SK-N-SH (cell line): ENCODE measurements around the gene MRPL58. TPM values are rescaled to one million over a fixed set of nuclear protein-coding genes. Genes with fewer than 3 reads are reported as not detected.
"Not testable (repeated sequence)": the region's sequence is repeated elsewhere in the genome, so short reads cannot be mapped to it uniquely, and the experiment has no call there.

Source experiments
- CTCF ChIA-PET: fragments of 300-600, 350-600 bp; formaldehyde crosslinking; extraction: SDS; loops from one replicate; lab custom pipeline; 2021; lab: Yijun Ruan, JAX
- POLR2A ChIA-PET: fragments of 350-600 bp; sonication (Branson Sonifier 250); formaldehyde crosslinking; extraction: SDS; loops from one replicate; lab custom pipeline; 2020; ENCODE audit warnings: antibody characterized with exemption, inconsistent platforms; lab: Yijun Ruan, JAX
- DNase-seq: peaks from one replicate; pipeline ENCODE4 v3.0.0; 2012
- H2AFZ ChIP-seq: fragments of 200-600 bp; sonication (generic); 2 replicates; pipeline ENCODE4 v1.8.1; 2016; ENCODE audit warnings: antibody characterized with exemption, mild to moderate bottlenecking, low read depth
- H3F3A ChIP-seq: fragments of 200-600 bp; sonication (generic); replicated peaks from 2 replicates; pipeline ENCODE3; 2016; ENCODE audit warnings: antibody characterized with exemption, mild to moderate bottlenecking; ENCODE audit not compliant: insufficient read depth
- H3K27ac ChIP-seq, 2 experiments: fragments of 200-500 bp in 1 of 2; fragments of 200-600 bp in 1 of 2; sonication (Bioruptor generic) in 1 of 2; sonication (generic), shearing (Covaris generic) in 1 of 2; 2 replicates each; pipeline versions ENCODE4 v1.5.1 to v1.6.1; 2014 to 2016; ENCODE audit warnings: low read depth in 2 of 2, inconsistent platforms in 1 of 2, low read length in 1 of 2, mild to moderate bottlenecking in 1 of 2, mixed read lengths in 1 of 2
- H3K27me3 ChIP-seq: fragments of 200-600 bp; sonication (generic), shearing (Covaris generic); 2 replicates; pipeline ENCODE4 v1.6.1; 2016; ENCODE audit warnings: mixed run types; ENCODE audit not compliant: insufficient read depth
- H3K36me3 ChIP-seq, 2 experiments: fragments of 200-500 bp in 1 of 2; fragments of 200-600 bp in 1 of 2; sonication (Bioruptor generic) in 1 of 2; sonication (generic) in 1 of 2; replicated peaks in 1 of 2; 2 replicates each; pipeline versions ENCODE3 to v1.5.1; 2014 to 2016; ENCODE audit warnings: low read length in 1 of 2, mild to moderate bottlenecking in 1 of 2; ENCODE audit not compliant: insufficient read depth in 2 of 2, control insufficient read depth in 1 of 2
- H3K4me1 ChIP-seq, 2 experiments: fragments of 200-500 bp in 1 of 2; fragments of 200-600 bp in 1 of 2; sonication (Bioruptor generic) in 1 of 2; sonication (generic), shearing (Covaris generic) in 1 of 2; 2 replicates each; pipeline versions ENCODE4 v1.5.1 to v1.6.1; 2014 to 2016; ENCODE audit warnings: low read depth in 1 of 2, low read length in 1 of 2, mixed run types in 1 of 2; ENCODE audit not compliant: insufficient read depth in 2 of 2, control insufficient read depth in 1 of 2
- H3K4me2 ChIP-seq: fragments of 200-600 bp; sonication (generic), shearing (Covaris generic); 2 replicates; pipeline ENCODE4 v1.6.1; 2017; ENCODE audit warnings: mixed run types
- H3K4me3 ChIP-seq, 2 experiments: fragments of 200-500 bp in 1 of 2; fragments of 200-600 bp in 1 of 2; sonication (Bioruptor generic) in 1 of 2; sonication (generic), shearing (Covaris generic) in 1 of 2; 2 replicates each; pipeline versions ENCODE4 v1.5.1 to v1.8.1; 2014 to 2016; ENCODE audit warnings: low read depth in 2 of 2, inconsistent platforms in 1 of 2, low read length in 1 of 2, mild to moderate bottlenecking in 1 of 2, mixed read lengths in 1 of 2, moderate library complexity in 1 of 2
- H3K79me2 ChIP-seq: fragments of 200-600 bp; sonication (generic); 2 replicates; pipeline ENCODE4 v1.8.1; 2017; ENCODE audit warnings: mild to moderate bottlenecking; ENCODE audit not compliant: insufficient read depth
- H3K9ac ChIP-seq: fragments of 200-600 bp; sonication (generic); 2 replicates; pipeline ENCODE4 v1.6.1; 2017; ENCODE audit warnings: mixed run types
- H3K9me2 ChIP-seq: fragments of 200-600 bp; sonication (generic); 2 replicates; pipeline ENCODE4 v1.6.1; 2017; ENCODE audit warnings: mixed run types
- H3K9me3 ChIP-seq: fragments of 200-600 bp; sonication (generic); 2 replicates; pipeline ENCODE4 v1.6.1; 2017; ENCODE audit warnings: mixed run types, mild to moderate bottlenecking, moderate library complexity
- H4K20me1 ChIP-seq: fragments of 200-600 bp; sonication (generic); 2 replicates; pipeline ENCODE4 v1.6.1; 2017; ENCODE audit warnings: mild to moderate bottlenecking, mixed run types; ENCODE audit not compliant: insufficient read depth
- ELF1 ChIP-seq: IDR thresholded peaks from 2 replicates; pipeline ENCODE4 v1.4.0; 2012
- EP300 ChIP-seq, 2 experiments: IDR thresholded peaks; 2 replicates each; pipeline versions ENCODE4 v1.4.0 to v1.6.1; 2012; ENCODE audit warnings: borderline replicate concordance in 1 of 2, low read depth in 1 of 2, low read length in 1 of 2
- EZH2phosphoT487 ChIP-seq: fragments of 200-600 bp; sonication (generic); IDR thresholded peaks from 2 replicates; pipeline ENCODE4 v1.6.1; 2017; ENCODE audit warnings: low read depth, mixed run types, mild to moderate bottlenecking, antibody characterized with exemption, moderate library complexity, borderline replicate concordance
- FOXJ3 ChIP-seq: sonication (generic); formaldehyde crosslinking; IDR thresholded peaks from 2 replicates; pipeline ENCODE4 v1.5.1; 2020; ENCODE audit warnings: mild to moderate bottlenecking, missing genetic modification reagents
- GABPA ChIP-seq: IDR thresholded peaks from 2 replicates; pipeline ENCODE4 v1.4.0; 2012; ENCODE audit warnings: low read depth, mild to moderate bottlenecking
- GATA2 ChIP-seq: sonication (generic); formaldehyde crosslinking; IDR thresholded peaks from 2 replicates; pipeline ENCODE4 v1.5.0; 2020; ENCODE audit warnings: mild to moderate bottlenecking, missing genetic modification reagents
- MEF2A ChIP-seq: IDR thresholded peaks from 2 replicates; pipeline ENCODE4 v1.4.0; 2012; ENCODE audit warnings: low read depth, borderline replicate concordance
- MXI1 ChIP-seq: IDR thresholded peaks from 2 replicates; pipeline ENCODE4 v1.6.1; 2012; ENCODE audit warnings: mild to moderate bottlenecking, low read depth, low read length, improper control_type of control experiment
- RAD21 ChIP-seq: IDR thresholded peaks from 2 replicates; pipeline ENCODE4 v1.6.1; 2012; ENCODE audit warnings: mild to moderate bottlenecking, low read length
- RCOR1 ChIP-seq: fragments of 150-350 bp; IDR thresholded peaks from 2 replicates; pipeline ENCODE4 v1.6.1; 2017; ENCODE audit warnings: antibody characterized with exemption, low read length
- RFX5 ChIP-seq: IDR thresholded peaks from 2 replicates; pipeline ENCODE4 v1.6.1; 2012; ENCODE audit warnings: mild to moderate bottlenecking, improper control_type of control experiment, low read length
- RXRA ChIP-seq: IDR thresholded peaks from 2 replicates; pipeline ENCODE4 v1.4.0; 2012; ENCODE audit warnings: low read depth, mild to moderate bottlenecking, borderline replicate concordance
- SIN3A ChIP-seq: IDR thresholded peaks from 2 replicates; pipeline ENCODE4 v1.6.1; 2012; ENCODE audit warnings: low read depth, mild to moderate bottlenecking, low read length, moderate library complexity, borderline replicate concordance
- SMC3 ChIP-seq: IDR thresholded peaks from 2 replicates; pipeline ENCODE4 v1.6.1; 2012; ENCODE audit warnings: low read depth, low read length, improper control_type of control experiment
- TCF12 ChIP-seq: IDR thresholded peaks from 2 replicates; pipeline ENCODE4 v1.4.0; 2012
- TEAD4 ChIP-seq: IDR thresholded peaks from 2 replicates; pipeline ENCODE4 v1.4.0; 2012; ENCODE audit warnings: mild to moderate bottlenecking, borderline replicate concordance; ENCODE audit not compliant: insufficient read depth
- YY1 ChIP-seq: IDR thresholded peaks from 2 replicates; pipeline ENCODE4 v1.4.0; 2012; ENCODE audit warnings: low read depth, mild to moderate bottlenecking
- WGBS: methylation state at CpG from one replicate; pipeline ENCODE4 v1.1.6; 2017; ENCODE audit warnings: low lambda C conversion rate; 5-methylcytosine and 5-hydroxymethylcytosine counted together
- polyA plus RNA-seq, 3 experiments: library from polyadenylated mRNA; depleted of rRNA; stranded (reverse); fragments of >200 nt; gene quantifications; 2 replicates each; pipeline ENCODE4 v1.2.3, GENCODE V29; 2012

MRPL58 gene
- polyA plus RNA-seq, 1 of the 3 experiments (the other 2 are of a cell fraction): 87.3 TPM

- TF ChIP-seq FOXJ3 (CRISPR knock-in tag): no peak
- TF ChIP-seq EP300 (IDR thresholded peaks at IDR 0.05; ENCODE audit: borderline replicate concordance in 1 of 2, low read depth in 1 of 2, low read length in 1 of 2): 0 out of 4 replicates have a peak, but pooled peaks of 1 of the 2 experiments have one; percentile 4
- TF ChIP-seq TEAD4: no peak
- no peak; the same call in 1 of the 2 replicates for TF ChIP-seq RAD21
- TF ChIP-seq EZH2phosphoT487: no peak
- no peak for TF ChIP-seq RXRA
- TF ChIP-seq MEF2A: no peak
- TF ChIP-seq SIN3A: peak; percentile 70; the same call in 1 of the 2 replicates
- TF ChIP-seq TCF12: no peak
- TF ChIP-seq ELF1: no peak
- no peak for TF ChIP-seq RCOR1
- no peak for TF ChIP-seq SMC3
- no peak; the same call in 1 of the 2 replicates for TF ChIP-seq MXI1
- TF ChIP-seq RFX5: no peak
Observed at GRCh38 chr17:74981979-74982662, 30.3 kb upstream of the MRPL58 start (continued).

GRCh38 chr17:74982663-74983313, 29.7 kb upstream of the MRPL58 start:
- Histone ChIP-seq H3K9ac (peak overlapping the region; percentile 60), H3F3A (peaks cover 39% of the 10 kb centered on the region), H3K27ac (peak overlapping the region; percentile 59 to 91; a peak in 3 of 4 replicates), H3K4me2 (peak overlapping the region; percentile 97), H2AFZ (peak overlapping the region; percentile 93), H3K4me1 (peaks cover 5 to 12% of the 10 kb centered on the region in 2 experiments; a peak in 2 of 4 replicates), H3K4me3 (peak overlapping the region; percentile 64 to 94)
- H4K20me1 ChIP-seq, H3K9me3 ChIP-seq, H3K36me3 ChIP-seq, H3K9me2 ChIP-seq, H3K27me3 ChIP-seq, H3K79me2 ChIP-seq: not testable (repeated sequence)
- ChIA-PET POLR2A (interaction anchor here (0.6 to 2.5 kb wide), 7 partner anchors 8 to 148 kb away, joined by 3 to 23 read pairs (median 4); partner anchors contain the start of genes HID1 and MRPL58), CTCF (interaction anchor here (0.9 to 2.9 kb wide), 10 partner anchors 9 to 148 kb away, joined by 3 to 15 read pairs (median 4); partner anchors contain the start of genes HID1, MRPL58, OTOP2 and USH1G)
- DNase-seq: peak; percentile 71
- TF ChIP-seq YY1: 0 out of 2 replicates have a peak, but pooled peaks have one; percentile 31
- peak; percentile 69 for TF ChIP-seq GABPA
- TF ChIP-seq FOXJ3 (CRISPR knock-in tag): 0 out of 2 replicates have a peak, but pooled peaks have one; percentile 36
- TF ChIP-seq GATA2 (CRISPR knock-in tag): peak; percentile 27; the same call in 1 of the 2 replicates
- 45% methylated on average over 9 of the region's 14 CpGs for WGBS
